Tibial nerve (tissue), 4 donors: ENCODE results near the gene TPPP. TPM values are rescaled to one million over a fixed set of nuclear protein-coding genes. Genes with fewer than 3 reads are reported as not detected.

Experiments used
- DNase-seq, 2 donors: peaks; one replicate each; pipeline ENCODE4 v3.0.0-alpha.2; 2019; ENCODE audit warnings: low spot score in 2 of 2
- H3K27ac ChIP-seq, 4 donors: fragments of 200-600 bp; sonication (generic) in 3 of 4; one replicate each; pipeline ENCODE4 v1.5.1; 2017 to 2019; ENCODE audit warnings: mild to moderate bottlenecking in 1 of 4
- H3K27me3 ChIP-seq, 2 donors: fragments of 200-600 bp; sonication (generic) in 1 of 2; one replicate each; pipeline versions ENCODE4 v1.5.1 to v1.6.0; 2017 to 2019
- H3K36me3 ChIP-seq, 3 donors: fragments of 200-600 bp; sonication (generic); one replicate each; pipeline ENCODE4 v1.5.1; 2018 to 2019
- H3K4me1 ChIP-seq, 4 donors: fragments of 200-600 bp; sonication (generic) in 3 of 4; one replicate each; pipeline ENCODE4 v1.5.1; 2017 to 2019
- H3K4me3 ChIP-seq, 4 donors: fragments of 200-600 bp; sonication (generic) in 3 of 4; one replicate each; pipeline ENCODE4 v1.5.1; 2017 to 2019; ENCODE audit warnings: mild to moderate bottlenecking in 1 of 4, moderate library complexity in 1 of 4
- H3K9me3 ChIP-seq, 4 donors: fragments of 200-600 bp; sonication (generic) in 3 of 4; one replicate each; pipeline ENCODE4 v1.5.1; 2017 to 2019
- CTCF ChIP-seq, 5 experiments: fragments of 200-600 bp in 3 of 5; fragments of 450-650 bp in 2 of 5; sonication (generic) in 3 of 5; IDR thresholded peaks; one replicate each; pipeline ENCODE4 v1.5.1; 2016 to 2019; ENCODE audit warnings: antibody characterized with exemption in 5 of 5, mild to moderate bottlenecking in 3 of 5, moderate library complexity in 2 of 5
- EP300 ChIP-seq, 2 donors: sonication (generic); formaldehyde crosslinking; IDR thresholded peaks; one replicate each; pipeline ENCODE4 v1.6.1; 2017; ENCODE audit warnings: antibody characterized with exemption in 2 of 2, mild to moderate bottlenecking in 1 of 2
- POLR2A ChIP-seq, 2 donors: fragments of 450-650 bp; IDR thresholded peaks; one replicate each; pipeline ENCODE4 v1.6.1; 2017; ENCODE audit warnings: antibody characterized with exemption in 2 of 2, mild to moderate bottlenecking in 2 of 2, moderate library complexity in 2 of 2
- WGBS, 2 donors: methylation state at CpG; one replicate each; pipeline ENCODE4 v1.1.5; 2018; 5-methylcytosine and 5-hydroxymethylcytosine counted together
- total RNA-seq, 4 donors: library from RNA; depleted of rRNA; stranded (reverse); fragments of >200 nt; gene quantifications; one replicate each; pipeline ENCODE4 v1.1.0, GENCODE V29; 2016

The TPPP gene
- total RNA-seq, 4 donors from 2014 or later, result 1.7 to 5.5 (median 4.0) TPM

DNA sequence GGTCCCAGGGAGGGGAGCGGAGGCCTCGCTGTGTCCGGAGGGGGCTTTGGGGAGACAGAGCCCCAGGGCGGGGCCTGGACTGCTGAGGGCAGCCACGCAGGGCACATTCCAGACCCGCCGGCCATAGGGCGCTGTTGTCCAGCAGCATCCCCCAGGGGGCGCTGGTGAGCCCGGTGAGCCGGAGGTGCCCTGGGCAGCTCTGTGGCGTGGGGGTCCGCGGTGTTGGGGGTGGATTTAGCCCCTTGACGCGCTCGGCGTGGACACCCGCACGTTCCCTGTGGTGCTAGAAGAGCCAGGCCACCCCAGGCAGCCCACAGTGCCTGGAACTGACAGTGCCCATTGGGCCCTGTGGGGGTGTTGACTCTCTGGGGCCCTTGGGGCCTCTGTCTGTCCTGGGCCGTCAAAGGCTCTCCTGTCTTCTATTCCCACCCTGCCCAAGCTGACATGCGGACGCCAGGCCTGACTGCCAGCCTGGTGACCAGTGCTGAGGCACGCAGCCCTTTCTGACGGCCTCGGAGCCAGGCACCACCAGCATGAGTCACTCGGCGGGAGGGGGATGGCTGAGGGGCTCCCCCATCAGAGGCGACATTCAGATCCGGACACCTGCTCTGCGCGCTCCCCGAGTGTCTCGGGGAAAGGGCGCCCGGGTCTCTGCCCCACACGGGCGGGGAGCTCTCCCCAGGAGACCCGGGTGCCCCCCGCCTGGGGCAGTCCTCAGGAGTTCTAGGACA lies 23.9 kb downstream of the TPPP start:
- Histone ChIP-seq H3K9me3 (no peaks in the 10 kb centered on the region), H3K27ac (peak overlapping the region in 1 of 4 donors; percentile 57), H3K27me3 (peaks cover 0 to 26% of the 10 kb centered on the region in 2 donors), H3K4me1 (peaks cover 5 to 34% (median 21%) of the 10 kb centered on the region in 4 donors), H3K36me3 (peaks cover 0 to 27% (median 0%) of the 10 kb centered on the region in 3 donors), H3K4me3 (no peak overlapping the region)
- WGBS, 2 donors, result 59 to 60% methylated on average over 29 of the region's 40 CpGs
- no peak for DNase-seq
- TF ChIP-seq POLR2A (IDR thresholded peaks at IDR 0.05) (no peak), EP300 (IDR thresholded peaks at IDR 0.05) (no peak), CTCF (IDR thresholded peaks at IDR 0.05) (peak; percentile 53 to 71 (median 64))

- WGBS, 2 donors, result 82 to 90% methylated on average over 40 to 41 of the region's 44 CpGs
- H3K27ac ChIP-seq, result no peak overlapping the region
- peaks cover 0 to 35% (median 0%) of the 10 kb centered on the region in 3 donors for H3K36me3 ChIP-seq
- no peaks in the 10 kb centered on the region for H3K9me3 ChIP-seq
- DNase-seq, result no peak
- H3K4me3 ChIP-seq, result no peak overlapping the region
- TF ChIP-seq POLR2A (IDR thresholded peaks at IDR 0.05), result no peak
- TF ChIP-seq EP300 (IDR thresholded peaks at IDR 0.05), result no peak
- no peak for TF ChIP-seq CTCF (IDR thresholded peaks at IDR 0.05)
- peaks cover 5 to 26% (median 20%) of the 10 kb centered on the region in 4 donors for H3K4me1 ChIP-seq
- H3K27me3 ChIP-seq, result peaks cover 0 to 17% of the 10 kb centered on the region in 2 donors
Measured at GRCh38 chr5:668283-668995, 24.7 kb downstream of the TPPP start.

DNA sequence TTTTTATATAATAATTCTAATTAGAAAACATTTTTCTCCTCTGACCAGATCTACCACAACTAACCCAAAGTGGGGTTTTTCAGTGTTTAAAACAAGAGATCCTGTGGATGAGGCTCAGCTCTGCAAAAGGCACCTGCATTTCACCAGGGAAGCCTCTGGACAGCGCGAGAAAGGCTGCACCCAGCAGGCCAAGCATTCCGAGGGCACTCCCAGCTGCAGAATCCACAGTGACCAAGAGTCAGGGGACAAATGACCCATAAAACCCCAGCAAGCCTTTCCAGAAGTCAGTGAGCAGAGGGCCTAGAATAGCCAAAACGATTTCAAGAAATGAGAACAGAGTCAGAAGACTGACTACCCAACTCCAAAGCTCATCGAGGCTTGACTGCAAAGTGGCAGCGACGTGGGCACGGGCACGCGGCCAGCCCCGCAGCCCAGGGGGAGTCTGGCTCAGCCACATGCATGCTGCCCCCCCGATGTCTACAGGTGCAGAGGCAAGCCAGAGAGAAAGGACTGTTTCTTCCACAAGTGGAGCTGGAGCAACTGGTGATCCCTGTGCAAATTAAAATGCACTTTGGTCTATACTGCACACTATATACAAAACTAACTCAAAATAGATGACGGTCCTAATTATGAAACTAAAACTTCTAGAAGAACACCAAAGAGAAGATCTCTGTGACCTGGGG lies 26.2 kb downstream of the TPPP start:
- no peak for DNase-seq
- TF ChIP-seq EP300 (IDR thresholded peaks at IDR 0.05) (no peak), CTCF (IDR thresholded peaks at IDR 0.05) (no peak), POLR2A (IDR thresholded peaks at IDR 0.05) (no peak)
- Histone ChIP-seq H3K9me3 (no peaks in the 10 kb centered on the region), H3K4me3 (no peak overlapping the region), H3K27me3 (peaks cover 0 to 2% of the 10 kb centered on the region in 2 donors), H3K27ac (no peak overlapping the region), H3K4me1 (peaks cover 2 to 11% (median 5%) of the 10 kb centered on the region in 4 donors), H3K36me3 (peaks cover 0 to 50% (median 0%) of the 10 kb centered on the region in 3 donors)
- WGBS, 2 donors, result 93 to 94% methylated on average over 13 of the region's 13 CpGs

DNA sequence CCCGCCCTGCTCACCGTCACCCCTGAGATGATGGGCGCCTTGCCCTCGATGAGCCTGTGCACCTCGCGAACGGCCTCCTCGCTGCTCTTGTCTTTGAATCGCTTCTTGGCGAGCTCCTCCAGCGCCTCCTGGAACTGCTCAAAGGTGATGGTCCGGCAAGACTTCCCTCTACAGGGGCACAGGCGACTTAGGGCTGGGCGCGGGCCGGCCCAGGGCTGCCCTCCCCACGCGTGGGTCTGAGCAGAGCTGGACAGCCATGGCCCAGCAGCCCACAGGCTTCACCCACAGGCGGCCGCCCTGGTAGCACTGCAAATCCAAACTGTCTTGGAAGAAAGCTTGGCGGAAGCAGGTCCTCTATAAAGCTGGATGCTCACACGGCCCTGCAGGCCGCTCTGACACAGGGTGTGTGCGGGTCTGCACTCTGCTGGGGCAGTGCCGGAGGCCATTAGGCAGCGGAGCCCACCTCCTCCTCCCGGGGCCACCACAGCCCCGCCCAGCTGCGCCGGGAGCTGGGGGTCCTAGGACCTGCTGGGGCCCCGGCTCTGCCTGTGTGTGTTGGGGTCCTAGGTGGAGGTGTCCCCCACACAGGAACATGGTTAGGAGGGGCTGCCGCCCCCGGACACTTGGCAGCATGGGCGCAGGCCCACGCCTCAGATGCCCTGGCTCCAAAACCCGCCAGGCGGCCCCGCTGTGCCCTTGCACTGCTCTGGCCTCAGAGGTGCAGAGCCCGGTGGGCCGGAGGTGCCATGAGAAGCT lies 27.0 kb downstream of the TPPP start:
- TF ChIP-seq CTCF (IDR thresholded peaks at IDR 0.05), result no peak
- no peak for TF ChIP-seq EP300 (IDR thresholded peaks at IDR 0.05)
- TF ChIP-seq POLR2A (IDR thresholded peaks at IDR 0.05), result no peak
- WGBS, 2 donors, result 88 to 93% methylated on average over 18 to 37 of the region's 40 CpGs
- H3K27me3 ChIP-seq, result no peaks in the 10 kb centered on the region
- DNase-seq, result no peak
- H3K36me3 ChIP-seq, result peaks cover 0 to 58% (median 0%) of the 10 kb centered on the region in 3 donors
- peaks cover 0 to 3% (median 0%) of the 10 kb centered on the region in 4 donors for H3K4me1 ChIP-seq
- no peak overlapping the region for H3K4me3 ChIP-seq
- H3K9me3 ChIP-seq, result no peaks in the 10 kb centered on the region
- H3K27ac ChIP-seq, result no peak overlapping the region
